Inflammatory macrophage (primary cell): ENCODE results near the gene PIK3R5.
"Not testable (repeated sequence)": the region's sequence is repeated elsewhere in the genome, so short reads cannot be mapped to it uniquely, and the experiment has no call there.

Source experiments
- DNase-seq, 2 donors: peaks; one replicate each; pipeline ENCODE4 v3.0.0-alpha.2; 2020 to 2022

The PIK3R5 gene

GRCh38 chr17:8894673-8895578 lies 70.6 kb downstream of the PIK3R5 start:
- peak; percentile 69 to 75 for DNase-seq

- DNase-seq: no peak
Measured at GRCh38 chr17:8894202-8894671, 71.3 kb downstream of the PIK3R5 start.

DNA sequence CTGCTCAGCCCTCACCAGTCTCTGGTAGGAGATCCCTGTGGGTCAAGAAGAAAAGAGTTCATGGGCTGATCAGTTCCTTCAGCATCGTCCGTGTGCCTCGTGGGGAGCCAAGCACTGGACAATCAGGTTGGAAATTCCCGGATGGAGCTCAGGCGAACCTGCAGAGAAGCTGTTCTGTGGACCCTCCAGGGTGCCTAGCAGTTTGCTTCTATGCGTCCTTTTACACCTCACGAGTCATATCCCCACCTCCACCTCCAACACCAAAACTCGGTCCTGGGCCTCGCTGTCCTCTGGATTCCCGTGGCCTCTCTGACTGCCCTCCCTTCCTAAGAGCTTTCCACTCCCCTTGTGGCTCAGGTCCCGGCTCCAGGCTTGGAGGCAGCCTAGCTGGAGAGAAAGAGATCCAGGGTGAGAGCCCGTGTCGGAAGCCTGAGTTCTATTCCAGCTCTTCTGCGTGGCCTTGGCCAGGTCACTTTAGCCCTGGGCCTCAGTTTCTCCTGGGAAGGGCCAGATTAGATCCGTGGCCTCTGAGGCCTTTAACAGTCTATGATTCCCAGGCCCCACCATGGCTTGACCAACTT lies 71.8 kb downstream of the PIK3R5 start:
- DNase-seq: no peak

DNA sequence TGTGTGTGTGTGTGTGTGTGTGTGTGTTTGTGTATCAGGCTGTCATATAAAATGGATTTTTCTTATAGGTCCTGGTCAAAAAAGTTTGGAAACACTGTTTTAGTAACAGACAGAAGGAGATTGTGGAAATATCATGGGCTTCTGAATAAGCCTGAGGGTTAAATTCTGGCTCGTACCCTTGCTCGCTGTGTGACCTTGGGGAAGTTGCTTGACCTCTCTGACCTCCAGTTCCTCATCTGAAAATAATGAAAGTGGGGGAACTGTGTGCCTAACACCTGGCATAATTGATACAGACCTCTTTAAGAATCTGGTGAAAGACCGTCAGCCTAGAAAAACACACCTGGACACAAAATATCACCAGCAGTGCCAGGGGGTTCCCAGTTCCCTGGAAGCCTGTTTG lies 72.4 kb downstream of the PIK3R5 start:
- DNase-seq: no peak

DNA sequence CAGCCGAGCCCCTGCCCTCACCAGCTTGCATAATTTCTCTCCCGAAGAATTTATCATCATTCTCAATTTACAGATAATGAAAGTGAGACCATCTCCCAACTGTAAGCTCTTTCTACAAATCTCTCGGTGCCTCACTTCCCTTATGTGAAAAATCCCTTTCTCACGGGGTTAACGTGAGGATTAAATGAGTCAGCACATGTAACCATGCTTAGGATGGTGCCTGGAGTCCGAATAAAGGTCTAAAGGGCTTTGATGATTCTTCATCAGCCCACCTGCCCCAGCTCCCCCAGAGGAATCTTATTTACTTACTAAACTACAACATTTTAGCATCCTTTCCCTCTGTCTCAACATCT lies 73.2 kb downstream of the PIK3R5 start:
- peak; percentile 16 to 20 for DNase-seq

DNA sequence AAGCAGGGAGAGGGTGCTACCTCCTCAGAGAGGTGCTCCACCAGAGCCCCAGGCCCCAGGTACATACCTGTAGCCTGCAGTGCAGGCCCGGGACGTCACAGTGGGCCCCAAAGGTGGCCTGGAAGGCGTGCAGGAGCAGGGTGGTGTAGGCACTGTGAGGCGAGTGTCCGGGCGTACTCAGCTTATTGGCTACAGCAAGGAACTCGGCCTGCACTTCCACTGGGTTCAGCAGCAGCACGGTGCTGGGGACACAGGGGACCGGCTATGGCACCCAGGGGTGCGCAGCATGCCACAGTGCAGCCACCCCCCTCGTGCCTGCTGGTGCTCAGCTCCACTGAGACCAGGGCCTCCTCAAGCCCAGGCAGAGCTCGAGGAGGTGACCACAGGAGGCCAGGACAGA lies 74.8 kb downstream of the PIK3R5 start:
- no peak for DNase-seq

GRCh38 chr17:8889458-8890210 lies 75.9 kb downstream of the PIK3R5 start:
- no peak for DNase-seq

DNA sequence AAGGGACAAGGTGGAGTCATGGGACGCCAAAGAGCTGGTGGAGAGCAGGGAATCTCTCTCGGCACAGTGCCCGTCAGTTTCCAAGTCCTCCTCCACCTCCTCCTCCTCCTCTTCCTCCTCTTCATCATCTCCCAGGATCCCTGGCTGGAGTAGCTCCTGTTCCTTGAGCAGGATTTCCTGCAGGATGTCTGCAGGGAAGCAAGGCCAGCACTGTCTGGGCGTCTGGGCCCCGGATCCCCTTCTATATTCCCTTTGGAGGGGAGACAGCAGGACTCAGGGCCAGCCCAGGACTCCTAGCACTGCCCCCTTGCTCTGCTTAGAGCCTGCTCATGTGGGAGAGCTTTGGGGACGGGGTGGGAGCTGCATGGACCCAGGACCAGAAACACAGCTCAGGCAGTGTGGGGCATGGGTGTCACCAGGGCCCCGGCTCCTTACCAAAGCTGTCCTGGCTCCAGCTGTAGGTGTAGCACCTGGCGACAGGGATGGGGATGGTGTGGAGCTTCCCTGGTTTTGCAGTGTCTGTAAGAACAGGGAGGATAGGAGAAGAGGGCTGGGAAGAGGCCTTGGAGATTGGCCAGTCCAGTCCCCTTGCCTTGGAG lies 76.7 kb downstream of the PIK3R5 start:
- no peak for DNase-seq

- no peak for DNase-seq
Measured at GRCh38 chr17:8887834-8888703, 77.4 kb downstream of the PIK3R5 start.

- no peak for DNase-seq
Measured at GRCh38 chr17:8887301-8887700, 78.2 kb downstream of the PIK3R5 start.

GRCh38 chr17:8885967-8886684 lies 79.4 kb downstream of the PIK3R5 start:
- no peak for DNase-seq

DNA sequence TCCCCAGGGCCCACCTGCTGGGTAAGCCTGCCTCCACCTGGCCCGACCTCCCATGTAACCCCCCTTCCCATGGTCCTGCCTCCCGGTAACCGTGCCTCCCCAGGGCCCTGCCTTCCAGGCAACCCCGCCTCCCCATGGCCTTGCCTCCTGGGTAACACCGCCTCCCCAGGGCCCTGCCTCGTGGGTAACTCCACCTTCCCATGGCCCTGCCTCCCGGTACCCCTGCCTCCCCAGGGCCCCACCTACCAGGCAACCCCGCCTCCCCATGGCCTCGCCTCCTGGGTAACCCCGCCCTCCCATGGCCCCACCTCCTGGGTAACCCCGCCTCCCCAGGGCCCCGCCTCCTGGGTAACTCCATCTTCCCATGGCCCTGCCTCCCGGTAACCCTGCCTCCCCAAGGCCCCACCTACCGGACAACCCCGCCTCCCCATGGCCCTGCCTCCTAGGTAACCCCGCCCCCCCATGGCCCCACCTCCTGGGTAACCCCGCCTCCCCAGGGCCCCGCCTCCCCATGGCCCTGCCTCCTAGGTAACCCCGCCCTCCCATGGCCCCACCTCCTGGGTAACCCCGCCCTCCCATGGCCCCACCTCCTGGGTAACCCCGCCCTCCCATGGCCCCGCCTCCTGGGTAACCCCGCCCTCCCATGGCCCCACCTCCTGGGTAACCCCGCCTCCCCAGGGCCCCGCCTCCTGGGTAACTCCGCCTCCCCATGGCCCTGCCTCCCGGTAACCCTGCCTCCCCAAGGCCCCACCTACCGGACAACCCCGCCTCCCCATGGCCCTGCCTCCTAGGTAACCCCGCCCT lies 80.1 kb downstream of the PIK3R5 start:
- DNase-seq: not testable (repeated sequence)

DNA sequence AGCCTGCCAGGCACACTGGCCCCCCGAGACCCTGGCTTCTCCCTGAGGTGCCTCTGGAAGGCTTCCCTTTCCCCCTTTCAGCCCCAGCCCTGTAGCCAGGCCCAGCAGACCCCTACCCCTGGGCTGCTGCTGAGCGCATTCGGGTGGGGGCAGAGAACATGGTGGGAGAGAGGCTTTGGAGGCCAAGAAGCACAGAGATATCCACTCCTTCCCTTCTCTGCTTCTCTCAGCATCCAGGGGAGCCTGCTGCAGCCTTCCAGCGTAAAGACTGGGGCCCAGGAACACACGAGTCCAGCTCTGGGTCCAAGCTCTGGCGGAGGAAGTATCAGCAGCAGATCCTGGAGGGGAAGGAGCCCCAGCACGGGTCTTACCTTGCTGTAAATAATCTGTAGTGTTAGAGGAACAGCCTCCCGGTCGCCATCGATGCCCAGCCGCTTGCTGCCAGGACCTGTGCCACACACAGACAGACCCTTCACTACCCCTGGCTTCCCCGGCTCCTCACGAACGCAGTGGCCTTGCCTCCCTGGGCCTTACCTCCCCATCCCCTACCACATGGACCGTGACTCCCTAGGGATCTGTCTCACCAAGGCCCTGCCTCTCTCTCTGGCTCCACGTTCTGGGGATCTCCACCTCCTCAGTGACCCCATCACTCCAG lies 81.0 kb downstream of the PIK3R5 start:
- DNase-seq: no peak

DNA sequence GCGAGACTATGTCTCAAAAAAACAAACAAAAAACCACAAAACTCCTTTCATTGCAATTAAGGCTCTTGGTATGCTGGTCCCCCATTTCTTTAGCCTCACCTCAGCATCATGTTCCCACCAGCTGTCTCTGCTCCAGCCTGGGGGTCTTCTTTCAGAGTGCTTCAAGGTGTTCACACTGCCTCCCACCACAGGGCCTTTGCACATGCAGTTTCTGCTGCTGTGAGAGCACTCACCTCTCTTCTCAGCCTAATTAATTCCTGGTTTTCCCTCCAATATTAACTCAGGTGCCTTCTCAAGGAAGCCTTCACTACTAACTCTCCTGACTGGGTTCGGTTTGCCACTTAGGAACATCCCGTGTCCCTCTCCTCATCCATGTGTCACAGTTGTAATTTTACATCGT lies 82.2 kb downstream of the PIK3R5 start:
- no peak for DNase-seq

DNA sequence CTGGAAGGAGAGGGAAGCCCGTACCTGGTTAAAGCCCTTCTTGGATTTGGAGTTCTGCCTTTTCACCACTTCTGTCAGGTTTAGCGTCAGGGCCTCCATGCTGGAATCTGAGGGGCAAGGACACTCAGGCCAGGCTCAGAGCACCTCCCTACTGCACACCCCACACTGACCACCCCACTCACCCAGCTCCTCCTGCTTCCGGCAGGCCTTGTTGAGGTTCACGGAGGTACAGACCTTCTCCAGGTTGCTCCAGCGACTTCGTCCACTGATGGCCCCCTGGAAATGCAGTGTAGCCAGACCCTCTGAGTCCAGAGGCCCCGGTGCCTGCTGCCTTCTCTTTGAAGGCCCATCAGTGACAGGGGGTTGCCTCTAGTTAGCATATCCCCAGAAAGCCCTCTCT lies 83.9 kb downstream of the PIK3R5 start:
- no peak for DNase-seq

- no peak for DNase-seq
Measured at GRCh38 chr17:8880466-8880865, 85.0 kb downstream of the PIK3R5 start.

DNA sequence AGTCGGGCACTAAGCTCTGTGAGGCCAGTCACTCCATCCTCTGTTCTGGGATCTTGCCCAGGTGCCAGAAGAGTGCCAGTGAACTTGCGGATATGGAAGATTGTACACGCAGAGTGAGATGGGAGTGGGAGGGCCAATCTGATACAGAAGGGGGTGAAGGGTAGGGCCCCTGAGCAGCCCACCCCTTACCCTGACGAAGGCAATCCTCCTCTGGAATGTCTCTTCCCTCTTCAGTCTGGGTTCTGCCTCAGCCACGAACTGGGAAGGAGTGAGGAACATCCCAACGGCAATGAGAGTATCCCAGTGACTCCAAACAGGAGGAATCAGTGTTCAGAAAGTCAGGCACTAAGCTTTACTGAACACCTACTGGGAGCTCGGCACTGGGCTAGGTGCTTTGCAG lies 86.1 kb downstream of the PIK3R5 start:
- DNase-seq: no peak

- DNase-seq: no peak
Measured at GRCh38 chr17:8877984-8878383, 87.5 kb downstream of the PIK3R5 start.

DNA sequence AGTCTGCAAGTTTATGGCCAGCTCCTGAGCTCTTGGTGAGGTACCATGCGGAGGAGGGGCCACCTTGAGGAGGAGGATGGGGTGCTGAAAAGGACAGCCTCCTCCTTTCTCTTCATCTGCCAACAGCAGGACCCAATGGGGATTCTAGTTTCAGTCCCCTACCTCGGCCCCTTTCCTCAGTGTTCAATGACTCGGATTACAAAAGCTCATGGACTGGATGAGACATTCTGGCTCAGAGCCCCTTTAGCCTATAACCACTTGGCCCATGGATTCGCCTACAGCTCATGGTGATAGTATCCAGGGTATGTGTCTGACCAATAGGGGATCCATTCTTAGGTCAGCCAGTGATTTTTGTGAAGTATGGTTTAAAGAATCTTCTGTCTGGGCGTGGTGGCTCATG lies 89.5 kb downstream of the PIK3R5 start:
- DNase-seq: no peak

GRCh38 chr17:8875436-8875835 lies 90.1 kb downstream of the PIK3R5 start:
- DNase-seq: no peak
